HFFc6 (cell line): ENCODE measurements around the gene PRRX1. TPM values are rescaled to one million over a fixed set of nuclear protein-coding genes. Genes with fewer than 3 reads are reported as not detected.
A peak's percentile ranks its signal among the peaks of the same experiment; 100 is the strongest.

Experiments
- DNase-seq: peaks from one replicate; pipeline ENCODE4 v3.0.0-alpha.2; 2018
- H3K27ac Mint-ChIP-seq: 2 replicates; pipeline ENCODE4 v1.8.0; 2020; ENCODE audit warnings: mild to moderate bottlenecking, mixed read lengths
- H3K27me3 Mint-ChIP-seq: 2 replicates; pipeline ENCODE4 v1.8.0; 2021; ENCODE audit warnings: mild to moderate bottlenecking, moderate library complexity, mixed read lengths; ENCODE audit not compliant: insufficient read depth
- H3K36me3 Mint-ChIP-seq: 2 replicates; pipeline ENCODE4 v1.8.0; 2021; ENCODE audit warnings: low read depth, mixed read lengths
- H3K4me1 Mint-ChIP-seq: 2 replicates; pipeline ENCODE4 v1.8.0; 2020; ENCODE audit warnings: low read depth, mixed read lengths
- H3K4me3 Mint-ChIP-seq: 2 replicates; pipeline ENCODE4 v1.8.0; 2020; ENCODE audit warnings: mild to moderate bottlenecking, moderate library complexity, mixed read lengths
- H3K9me3 Mint-ChIP-seq: 2 replicates; pipeline ENCODE4 v1.8.0; 2020; ENCODE audit warnings: mild to moderate bottlenecking, mixed read lengths
- CTCF ChIP-seq: fragments of 200-600 bp; sonication (generic); IDR thresholded peaks from 2 replicates; pipeline ENCODE4 v1.5.0; 2021; ENCODE audit warnings: antibody characterized with exemption, mild to moderate bottlenecking
- total RNA-seq, 6 experiments: library from RNA; stranded (reverse); fragmentation: NEBNext Ultra II Directional; extraction: Animal tissue kit (Norgen Biotek cat#: 25700); gene quantifications; 2 replicates in 1 of 6; 3 replicates in 5 of 6; pipeline ENCODE4 v1.2.3, GENCODE V29; 2021

PRRX1 gene
- total RNA-seq, 6 experiments from 2014 or later: 151 to 310 (median 270) TPM

GRCh38 chr1:170698301-170699275 is 34.7 kb downstream of the PRRX1 start:
- H3K27me3 Mint-ChIP-seq: no peaks in the 10 kb centered on the region; the same call in 1 of the 2 replicates
- H3K9me3 Mint-ChIP-seq: no peaks in the 10 kb centered on the region
- peak overlapping the region; percentile 91 for H3K27ac Mint-ChIP-seq
- H3K4me3 Mint-ChIP-seq: peak overlapping the region; percentile 76; the same call in 1 of the 2 replicates
- H3K4me1 Mint-ChIP-seq: peaks cover 98% of the 10 kb centered on the region
- no peak for DNase-seq
- peaks cover 62% of the 10 kb centered on the region for H3K36me3 Mint-ChIP-seq
- no peak for TF ChIP-seq CTCF

GRCh38 chr1:170699696-170700095 is 35.8 kb downstream of the PRRX1 start:
- DNase-seq: no peak
- TF ChIP-seq CTCF: no peak
- H3K27ac Mint-ChIP-seq: peak overlapping the region; percentile 91
- H3K27me3 Mint-ChIP-seq: no peaks in the 10 kb centered on the region; the same call in 1 of the 2 replicates
- no peak overlapping the region for H3K4me3 Mint-ChIP-seq
- no peaks in the 10 kb centered on the region for H3K9me3 Mint-ChIP-seq
- peaks cover 98% of the 10 kb centered on the region for H3K4me1 Mint-ChIP-seq
- peaks cover 73% of the 10 kb centered on the region for H3K36me3 Mint-ChIP-seq

GRCh38 chr1:170700842-170701615 is 37.1 kb downstream of the PRRX1 start:
- Mint-ChIP-seq H3K36me3 (peaks cover 71% of the 10 kb centered on the region), H3K4me1 (peaks cover 96% of the 10 kb centered on the region), H3K9me3 (peaks cover 4% of the 10 kb centered on the region; the same call in 1 of the 2 replicates), H3K27me3 (no peaks in the 10 kb centered on the region), H3K27ac (peak overlapping the region; percentile 91), H3K4me3 (peak overlapping the region; percentile 58)
- DNase-seq: peak; percentile 78
- no peak for TF ChIP-seq CTCF

GRCh38 chr1:170701962-170702361 is 38.0 kb downstream of the PRRX1 start:
- H3K36me3 Mint-ChIP-seq: peaks cover 71% of the 10 kb centered on the region
- no peak overlapping the region for H3K4me3 Mint-ChIP-seq

More at GRCh38 chr1:170701962-170702361, 38.0 kb downstream of the PRRX1 start:
- peak overlapping the region; percentile 58 for H3K27ac Mint-ChIP-seq
- no peak for DNase-seq
- no peak for TF ChIP-seq CTCF
- peaks cover 4% of the 10 kb centered on the region; the same call in 1 of the 2 replicates for H3K9me3 Mint-ChIP-seq
- peaks cover 96% of the 10 kb centered on the region for H3K4me1 Mint-ChIP-seq
- H3K27me3 Mint-ChIP-seq: no peaks in the 10 kb centered on the region
